ENCODE data around the gene LRFN3.
"Not testable (repeated sequence)": the region's sequence is repeated elsewhere in the genome, so short reads cannot be mapped to it uniquely, and the experiment has no call there.

LRFN3 gene

GRCh38 chr19:35935911-35936737 is at the start of gene LRFN3:
TSS of gene LRFN3 (plus strand) at chr19:35936374. CDS start at chr19:35939426, 3,052 bp downstream.
- DNase-seq (ENCODE audit: low read depth), result peak; percentile 35

GRCh38 chr19:35887197-35887596 is 49.0 kb upstream of the LRFN3 start:
- no peak for DNase-seq (ENCODE audit: low read depth)

- no peak for DNase-seq (ENCODE audit: low read depth)
Observed at GRCh38 chr19:35888398-35888797, 47.8 kb upstream of the LRFN3 start.

GRCh38 chr19:35889370-35890112 is 46.6 kb upstream of the LRFN3 start:
- no peak for DNase-seq (ENCODE audit: low read depth)

GRCh38 chr19:35890113-35890650 is 46.0 kb upstream of the LRFN3 start:
- no peak for DNase-seq (ENCODE audit: low read depth)

DNA sequence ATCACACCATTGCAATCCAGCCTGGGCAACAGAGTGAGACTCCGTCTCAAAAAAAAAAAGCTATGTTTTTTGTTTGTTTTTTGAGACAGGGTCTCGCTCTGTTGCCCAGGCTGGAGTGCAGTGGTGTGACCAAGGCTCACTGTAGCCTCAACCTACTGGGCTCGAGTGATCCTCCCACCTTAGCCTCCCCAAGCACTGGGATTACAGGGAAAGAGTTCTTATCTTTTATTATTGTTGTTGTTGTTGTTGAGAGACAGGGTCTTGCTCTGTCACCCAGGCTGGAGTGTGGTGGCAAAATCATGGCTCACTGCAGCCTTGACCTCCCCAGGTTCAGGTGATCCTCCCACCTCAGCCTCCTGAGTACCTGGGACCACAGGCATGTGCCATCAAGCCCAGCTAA is 44.4 kb upstream of the LRFN3 start:
- not testable (repeated sequence) for DNase-seq (ENCODE audit: low read depth)

GRCh38 chr19:35894342-35894741 is 41.8 kb upstream of the LRFN3 start:
- no peak for DNase-seq (ENCODE audit: low read depth)

- DNase-seq (ENCODE audit: low read depth), result no peak
Observed at GRCh38 chr19:35895911-35896642, 40.1 kb upstream of the LRFN3 start.

- no peak for DNase-seq (ENCODE audit: low read depth)
Observed at GRCh38 chr19:35896643-35897040, 39.5 kb upstream of the LRFN3 start.

GRCh38 chr19:35897706-35898451 is 38.3 kb upstream of the LRFN3 start:
- DNase-seq (ENCODE audit: low read depth), result no peak

- no peak for DNase-seq (ENCODE audit: low read depth)
Observed at GRCh38 chr19:35898499-35898809, 37.7 kb upstream of the LRFN3 start.

DNA sequence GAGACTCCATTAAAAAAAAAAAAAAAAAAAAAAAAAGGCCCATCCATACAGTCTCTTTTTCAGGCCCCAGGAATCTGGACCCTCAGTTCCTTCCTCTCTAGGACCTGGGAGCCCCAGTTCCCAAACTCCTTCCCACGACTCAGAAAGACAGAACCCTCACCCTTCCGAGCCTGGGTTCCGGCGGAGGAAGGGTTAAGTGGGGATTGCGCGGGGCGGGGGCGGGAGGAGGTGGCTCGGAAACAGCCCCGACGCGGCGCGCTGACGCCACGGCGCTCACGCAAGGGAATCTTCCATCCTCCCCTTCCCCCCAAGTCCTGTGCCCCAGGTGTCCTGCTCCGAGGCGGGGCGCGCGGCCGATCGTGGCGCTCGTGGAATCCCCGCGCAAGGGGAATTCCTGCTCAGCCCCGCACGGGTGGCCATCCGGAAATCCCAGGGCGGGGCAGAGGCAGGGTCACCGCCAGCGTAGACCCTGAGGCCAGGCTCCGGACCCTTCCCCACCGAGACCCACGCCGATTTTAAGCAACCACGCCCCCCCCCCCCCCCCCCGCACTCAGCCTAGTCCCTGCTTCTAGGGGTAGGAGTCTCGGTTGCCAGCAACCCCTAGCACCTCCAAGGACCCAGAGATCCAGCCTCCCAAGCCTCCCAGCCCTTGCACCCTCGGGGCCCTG is 36.5 kb upstream of the LRFN3 start:
- peak; percentile 80 for DNase-seq (ENCODE audit: low read depth)

- no peak for DNase-seq (ENCODE audit: low read depth)
Observed at GRCh38 chr19:35901055-35901644, 35.0 kb upstream of the LRFN3 start.

- DNase-seq (ENCODE audit: low read depth), result peak; percentile 18
Observed at GRCh38 chr19:35901854-35902661, 34.1 kb upstream of the LRFN3 start, which contains the start of gene HCST. TSS of gene HCST (plus strand) at chr19:35902529. CDS start at chr19:35902594, 65 bp downstream.

- DNase-seq (ENCODE audit: low read depth), result no peak
Observed at GRCh38 chr19:35902870-35903475, 33.2 kb upstream of the LRFN3 start.

- peak; percentile 87 for DNase-seq (ENCODE audit: low read depth)
Observed at GRCh38 chr19:35903550-35904179, 32.5 kb upstream of the LRFN3 start.

GRCh38 chr19:35904311-35905068 is 31.7 kb upstream of the LRFN3 start:
- DNase-seq (ENCODE audit: low read depth), result no peak

GRCh38 chr19:35905178-35905727 is 30.9 kb upstream of the LRFN3 start:
- no peak for DNase-seq (ENCODE audit: low read depth)
